Ascending aorta (tissue), 2 donors: ENCODE data around the gene RAPGEF2. TPM values are rescaled to one million over a fixed set of nuclear protein-coding genes. Genes with fewer than 3 reads are reported as not detected.

Experiments
- DNase-seq, 2 donors: peaks; one replicate each; pipeline ENCODE4 v3.0.0-alpha.2; 2019; ENCODE audit warnings: low spot score in 2 of 2
- H3K27ac ChIP-seq, 2 donors: fragments of 200-600 bp; sonication (generic); one replicate each; pipeline ENCODE4 v1.5.1; 2016 to 2017; ENCODE audit warnings: mild to moderate bottlenecking in 1 of 2
- H3K27me3 ChIP-seq: fragments of 200-600 bp; sonication (generic); one replicate; pipeline ENCODE4 v1.5.1; 2017
- H3K36me3 ChIP-seq, 2 donors: fragments of 200-600 bp; sonication (generic); one replicate each; pipeline ENCODE4 v1.5.1; 2016
- H3K4me1 ChIP-seq, 2 donors: fragments of 200-600 bp; sonication (generic); one replicate each; pipeline ENCODE4 v1.5.1; 2016 to 2017; ENCODE audit warnings: mild to moderate bottlenecking in 1 of 2
- H3K4me3 ChIP-seq, 2 donors: fragments of 200-600 bp; sonication (generic); one replicate each; pipeline ENCODE4 v1.5.1; 2016 to 2017; ENCODE audit warnings: mild to moderate bottlenecking in 1 of 2
- H3K9me3 ChIP-seq, 2 donors: fragments of 200-600 bp; sonication (generic); one replicate each; pipeline ENCODE4 v1.5.1; 2016
- CTCF ChIP-seq, 3 experiments: fragments of 200-600 bp in 2 of 3; fragments of 450-650 bp in 1 of 3; sonication (generic) in 2 of 3; IDR thresholded peaks; one replicate each; pipeline ENCODE4 v1.5.1; 2016 to 2019; ENCODE audit warnings: antibody characterized with exemption in 3 of 3, mild to moderate bottlenecking in 1 of 3, moderate library complexity in 1 of 3
- intact Hi-C: fragments of 100-400 bp; cut with DNase I; formaldehyde crosslinking; loops from one replicate; pipeline ENCODE4 v1.15.1; 2023
- total RNA-seq: library from RNA; depleted of rRNA; stranded (reverse); fragments of >200 nt; gene quantifications from one replicate; pipeline ENCODE4 v1.1.0, GENCODE V29; 2016

RAPGEF2 gene
- total RNA-seq, 1 donor from 2014 or later: 65.7 TPM

GRCh38 chr4:159173886-159174285 is 71.0 kb downstream of the RAPGEF2 start:
- Histone ChIP-seq H3K36me3 (no peaks in the 10 kb centered on the region), H3K4me1 (peaks cover 6 to 21% of the 10 kb centered on the region in 2 donors), H3K27ac (no peak overlapping the region), H3K4me3 (no peak overlapping the region), H3K27me3 (no peaks in the 10 kb centered on the region), H3K9me3 (no peaks in the 10 kb centered on the region)
- no peak for TF ChIP-seq CTCF (IDR thresholded peaks at IDR 0.05)
- intact Hi-C loops: loop anchor here (2.0 to 10.0 kb wide), 2 partner anchors 69 to 271 kb away; no protein-coding TSS in a partner anchor
- no peak for DNase-seq

- H3K4me1 ChIP-seq: peaks cover 6 to 28% of the 10 kb centered on the region in 2 donors
- DNase-seq: no peak
- H3K36me3 ChIP-seq: no peaks in the 10 kb centered on the region
- no peak overlapping the region for H3K27ac ChIP-seq
- H3K27me3 ChIP-seq: no peaks in the 10 kb centered on the region
- no peak for TF ChIP-seq CTCF (IDR thresholded peaks at IDR 0.05)
- intact Hi-C loops: loop anchor here (1.0 to 10.0 kb wide), 3 partner anchors 70 to 317 kb away; no protein-coding TSS in a partner anchor
- no peak overlapping the region for H3K4me3 ChIP-seq
- no peaks in the 10 kb centered on the region for H3K9me3 ChIP-seq
These were observed 71.8 kb downstream of the RAPGEF2 start for GRCh38 chr4:159174645-159175084.

GRCh38 chr4:159175085-159175988 is 72.5 kb downstream of the RAPGEF2 start:
- Histone ChIP-seq H3K9me3 (no peaks in the 10 kb centered on the region), H3K27ac (peak overlapping the region in 1 of 2 donors; percentile 44), H3K4me1 (peaks cover 6 to 30% of the 10 kb centered on the region in 2 donors), H3K27me3 (no peaks in the 10 kb centered on the region), H3K4me3 (peak overlapping the region in 1 of 2 donors; percentile 33), H3K36me3 (no peaks in the 10 kb centered on the region)
- peak in 1 of 2 donors; percentile 79 for DNase-seq
- TF ChIP-seq CTCF (IDR thresholded peaks at IDR 0.05): peak; percentile 75 to 86 (median 80)
- intact Hi-C loops: loop anchor here (1.0 to 10.0 kb wide), 3 partner anchors 71 to 318 kb away; no protein-coding TSS in a partner anchor

GRCh38 chr4:159175989-159176375 is 73.1 kb downstream of the RAPGEF2 start:
- peaks cover 6 to 30% of the 10 kb centered on the region in 2 donors for H3K4me1 ChIP-seq
- no peaks in the 10 kb centered on the region for H3K9me3 ChIP-seq
- DNase-seq: no peak
- no peaks in the 10 kb centered on the region for H3K36me3 ChIP-seq
- intact Hi-C loops: loop anchor here (1.0 to 10.0 kb wide), 4 partner anchors 71 to 447 kb away; no protein-coding TSS in a partner anchor
- no peak for TF ChIP-seq CTCF (IDR thresholded peaks at IDR 0.05)
- H3K4me3 ChIP-seq: peak overlapping the region in 1 of 2 donors; percentile 33
- no peaks in the 10 kb centered on the region for H3K27me3 ChIP-seq
- H3K27ac ChIP-seq: peak overlapping the region in 1 of 2 donors; percentile 44

GRCh38 chr4:159177265-159178150 is 74.6 kb downstream of the RAPGEF2 start:
- intact Hi-C loops: loop anchor here (2.0 to 10.0 kb wide), 2 partner anchors 267 to 449 kb away; no protein-coding TSS in a partner anchor
- DNase-seq: no peak
- Histone ChIP-seq H3K27ac (no peak overlapping the region), H3K4me3 (no peak overlapping the region), H3K9me3 (no peaks in the 10 kb centered on the region), H3K27me3 (no peaks in the 10 kb centered on the region), H3K4me1 (peaks cover 6 to 30% of the 10 kb centered on the region in 2 donors), H3K36me3 (no peaks in the 10 kb centered on the region)
- no peak for TF ChIP-seq CTCF (IDR thresholded peaks at IDR 0.05)
